Liver (tissue), 3 donors: ENCODE results near the gene EWSR1.
A peak's percentile ranks its signal among the peaks of the same experiment; 100 is the strongest.

Experiments
- FOXA1 ChIP-seq: IDR thresholded peaks from 2 replicates; pipeline ENCODE4 v1.6.1; 2016; ENCODE audit warnings: antibody characterized with exemption
- GABPA ChIP-seq, 2 donors: IDR thresholded peaks in 1 of 2; conservative IDR thresholded peaks in 1 of 2; 2 replicates each; pipeline ENCODE4 v1.6.1; 2016; ENCODE audit warnings: antibody characterized with exemption in 2 of 2, mild to moderate bottlenecking in 1 of 2, moderate library complexity in 1 of 2
- HNF4A ChIP-seq, 2 donors: conservative IDR thresholded peaks; 2 replicates each; pipeline ENCODE4 v1.6.1; 2016; ENCODE audit warnings: antibody characterized with exemption in 2 of 2, mild to moderate bottlenecking in 2 of 2
- HNF4G ChIP-seq: IDR thresholded peaks from 2 replicates; pipeline ENCODE4 v1.6.1; 2016; ENCODE audit warnings: antibody characterized with exemption
- JUND ChIP-seq, 2 donors: IDR thresholded peaks; 2 replicates each; pipeline ENCODE4 v1.6.1; 2016; ENCODE audit warnings: antibody characterized with exemption in 2 of 2
- RAD21 ChIP-seq, 2 donors: IDR thresholded peaks; 2 replicates each; pipeline ENCODE4 v1.6.1; 2016; ENCODE audit warnings: antibody characterized with exemption in 2 of 2, mild to moderate bottlenecking in 2 of 2
- RXRA ChIP-seq, 2 donors: IDR thresholded peaks; 2 replicates each; pipeline ENCODE4 v1.6.1; 2017 to 2018; ENCODE audit warnings: antibody characterized with exemption in 2 of 2, mild to moderate bottlenecking in 1 of 2
- TAF1 ChIP-seq: conservative IDR thresholded peaks from 2 replicates; pipeline ENCODE4 v1.6.1; 2016; ENCODE audit warnings: antibody characterized with exemption, mild to moderate bottlenecking
- YY1 ChIP-seq: IDR thresholded peaks from 2 replicates; pipeline ENCODE4 v1.6.1; 2016; ENCODE audit warnings: antibody characterized with exemption, mild to moderate bottlenecking
- TF ChIP-seq, protein P1 (sequence below): fragments of 150-350 bp; IDR thresholded peaks from 2 replicates; pipeline ENCODE4 v1.5.1; 2017; ENCODE audit warnings: improper control_type of control experiment, low read depth, low read length; ENCODE audit not compliant: missing input control
- TF ChIP-seq, protein P2 (sequence below): IDR thresholded peaks from 2 replicates; pipeline ENCODE4 v1.6.1; 2016; ENCODE audit warnings: antibody characterized with exemption
- TF ChIP-seq, protein P3 (sequence below): IDR thresholded peaks from 2 replicates; pipeline ENCODE4 v1.6.1; 2016; ENCODE audit warnings: antibody characterized with exemption, mild to moderate bottlenecking
- TF ChIP-seq, protein P4 (sequence below): IDR thresholded peaks from 2 replicates; pipeline ENCODE4 v1.6.1; 2016; ENCODE audit warnings: antibody characterized with exemption
- TF ChIP-seq, protein P5 (sequence below): IDR thresholded peaks from 2 replicates; pipeline ENCODE4 v1.6.1; 2016; ENCODE audit warnings: antibody characterized with exemption
- donor health status: healthy.
- donor health status: healthy.

DNA sequence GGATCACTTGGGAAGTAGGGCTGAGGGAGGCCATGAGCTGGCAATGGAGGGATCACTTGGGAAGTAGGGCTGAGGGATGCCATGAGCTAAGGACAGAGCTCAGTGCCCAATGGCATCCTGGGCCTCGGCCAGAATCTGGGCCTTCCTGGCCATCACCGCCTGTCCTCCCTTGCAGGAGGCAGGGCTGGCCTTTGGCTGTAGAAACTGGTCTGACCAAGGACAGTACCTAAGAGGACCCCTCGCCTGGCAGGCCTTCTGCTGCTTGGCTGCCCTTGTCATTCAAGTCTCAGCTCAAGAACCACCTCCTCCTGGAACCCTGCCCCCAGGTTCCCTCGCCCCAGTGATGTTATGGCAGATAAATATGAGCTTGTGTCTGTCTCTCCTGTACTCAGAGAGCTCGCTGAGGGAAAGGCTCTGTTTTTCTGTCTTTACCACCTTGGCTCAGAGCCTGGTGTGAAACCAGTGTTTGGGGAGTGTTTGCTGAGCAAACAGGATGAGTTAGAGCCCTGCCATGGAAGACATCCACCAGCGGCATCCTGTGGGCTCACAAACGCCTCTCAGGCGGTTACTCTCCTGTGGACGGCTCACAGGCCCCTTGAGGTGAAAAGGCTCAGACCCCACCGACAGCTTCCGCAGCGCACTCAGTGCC, 66.8 kb downstream of the EWSR1 start:
- TF ChIP-seq, protein P1, sequence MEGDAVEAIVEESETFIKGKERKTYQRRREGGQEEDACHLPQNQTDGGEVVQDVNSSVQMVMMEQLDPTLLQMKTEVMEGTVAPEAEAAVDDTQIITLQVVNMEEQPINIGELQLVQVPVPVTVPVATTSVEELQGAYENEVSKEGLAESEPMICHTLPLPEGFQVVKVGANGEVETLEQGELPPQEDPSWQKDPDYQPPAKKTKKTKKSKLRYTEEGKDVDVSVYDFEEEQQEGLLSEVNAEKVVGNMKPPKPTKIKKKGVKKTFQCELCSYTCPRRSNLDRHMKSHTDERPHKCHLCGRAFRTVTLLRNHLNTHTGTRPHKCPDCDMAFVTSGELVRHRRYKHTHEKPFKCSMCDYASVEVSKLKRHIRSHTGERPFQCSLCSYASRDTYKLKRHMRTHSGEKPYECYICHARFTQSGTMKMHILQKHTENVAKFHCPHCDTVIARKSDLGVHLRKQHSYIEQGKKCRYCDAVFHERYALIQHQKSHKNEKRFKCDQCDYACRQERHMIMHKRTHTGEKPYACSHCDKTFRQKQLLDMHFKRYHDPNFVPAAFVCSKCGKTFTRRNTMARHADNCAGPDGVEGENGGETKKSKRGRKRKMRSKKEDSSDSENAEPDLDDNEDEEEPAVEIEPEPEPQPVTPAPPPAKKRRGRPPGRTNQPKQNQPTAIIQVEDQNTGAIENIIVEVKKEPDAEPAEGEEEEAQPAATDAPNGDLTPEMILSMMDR = no peak
- TF ChIP-seq YY1 (no peak), FOXA1 (no peak), RAD21 (IDR thresholded peaks at IDR 0.05) (peak in 1 of 2 donors; percentile 51), TAF1 (no peak), JUND (IDR thresholded peaks at IDR 0.05) (no peak), HNF4G (no peak), RXRA (IDR thresholded peaks at IDR 0.05) (peak in 1 of 2 donors; percentile 12), GABPA (IDR thresholded peaks at IDR 0.05 in 1 of 2, conservative IDR thresholded peaks at IDR 0.05 in 1 of 2) (no peak), HNF4A (conservative IDR thresholded peaks at IDR 0.05) (peak; percentile 11 to 18)
- TF ChIP-seq, protein P2, sequence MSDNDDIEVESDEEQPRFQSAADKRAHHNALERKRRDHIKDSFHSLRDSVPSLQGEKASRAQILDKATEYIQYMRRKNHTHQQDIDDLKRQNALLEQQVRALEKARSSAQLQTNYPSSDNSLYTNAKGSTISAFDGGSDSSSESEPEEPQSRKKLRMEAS = no peak
- TF ChIP-seq, protein P3, sequence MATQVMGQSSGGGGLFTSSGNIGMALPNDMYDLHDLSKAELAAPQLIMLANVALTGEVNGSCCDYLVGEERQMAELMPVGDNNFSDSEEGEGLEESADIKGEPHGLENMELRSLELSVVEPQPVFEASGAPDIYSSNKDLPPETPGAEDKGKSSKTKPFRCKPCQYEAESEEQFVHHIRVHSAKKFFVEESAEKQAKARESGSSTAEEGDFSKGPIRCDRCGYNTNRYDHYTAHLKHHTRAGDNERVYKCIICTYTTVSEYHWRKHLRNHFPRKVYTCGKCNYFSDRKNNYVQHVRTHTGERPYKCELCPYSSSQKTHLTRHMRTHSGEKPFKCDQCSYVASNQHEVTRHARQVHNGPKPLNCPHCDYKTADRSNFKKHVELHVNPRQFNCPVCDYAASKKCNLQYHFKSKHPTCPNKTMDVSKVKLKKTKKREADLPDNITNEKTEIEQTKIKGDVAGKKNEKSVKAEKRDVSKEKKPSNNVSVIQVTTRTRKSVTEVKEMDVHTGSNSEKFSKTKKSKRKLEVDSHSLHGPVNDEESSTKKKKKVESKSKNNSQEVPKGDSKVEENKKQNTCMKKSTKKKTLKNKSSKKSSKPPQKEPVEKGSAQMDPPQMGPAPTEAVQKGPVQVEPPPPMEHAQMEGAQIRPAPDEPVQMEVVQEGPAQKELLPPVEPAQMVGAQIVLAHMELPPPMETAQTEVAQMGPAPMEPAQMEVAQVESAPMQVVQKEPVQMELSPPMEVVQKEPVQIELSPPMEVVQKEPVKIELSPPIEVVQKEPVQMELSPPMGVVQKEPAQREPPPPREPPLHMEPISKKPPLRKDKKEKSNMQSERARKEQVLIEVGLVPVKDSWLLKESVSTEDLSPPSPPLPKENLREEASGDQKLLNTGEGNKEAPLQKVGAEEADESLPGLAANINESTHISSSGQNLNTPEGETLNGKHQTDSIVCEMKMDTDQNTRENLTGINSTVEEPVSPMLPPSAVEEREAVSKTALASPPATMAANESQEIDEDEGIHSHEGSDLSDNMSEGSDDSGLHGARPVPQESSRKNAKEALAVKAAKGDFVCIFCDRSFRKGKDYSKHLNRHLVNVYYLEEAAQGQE = no peak
- TF ChIP-seq, protein P4, sequence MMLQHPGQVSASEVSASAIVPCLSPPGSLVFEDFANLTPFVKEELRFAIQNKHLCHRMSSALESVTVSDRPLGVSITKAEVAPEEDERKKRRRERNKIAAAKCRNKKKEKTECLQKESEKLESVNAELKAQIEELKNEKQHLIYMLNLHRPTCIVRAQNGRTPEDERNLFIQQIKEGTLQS = no peak
- TF ChIP-seq, protein P5, sequence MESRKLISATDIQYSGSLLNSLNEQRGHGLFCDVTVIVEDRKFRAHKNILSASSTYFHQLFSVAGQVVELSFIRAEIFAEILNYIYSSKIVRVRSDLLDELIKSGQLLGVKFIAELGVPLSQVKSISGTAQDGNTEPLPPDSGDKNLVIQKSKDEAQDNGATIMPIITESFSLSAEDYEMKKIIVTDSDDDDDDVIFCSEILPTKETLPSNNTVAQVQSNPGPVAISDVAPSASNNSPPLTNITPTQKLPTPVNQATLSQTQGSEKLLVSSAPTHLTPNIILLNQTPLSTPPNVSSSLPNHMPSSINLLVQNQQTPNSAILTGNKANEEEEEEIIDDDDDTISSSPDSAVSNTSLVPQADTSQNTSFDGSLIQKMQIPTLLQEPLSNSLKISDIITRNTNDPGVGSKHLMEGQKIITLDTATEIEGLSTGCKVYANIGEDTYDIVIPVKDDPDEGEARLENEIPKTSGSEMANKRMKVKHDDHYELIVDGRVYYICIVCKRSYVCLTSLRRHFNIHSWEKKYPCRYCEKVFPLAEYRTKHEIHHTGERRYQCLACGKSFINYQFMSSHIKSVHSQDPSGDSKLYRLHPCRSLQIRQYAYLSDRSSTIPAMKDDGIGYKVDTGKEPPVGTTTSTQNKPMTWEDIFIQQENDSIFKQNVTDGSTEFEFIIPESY = no peak
